ENCODE measurements around the gene HSF5. TPM values are rescaled to one million over a fixed set of nuclear protein-coding genes. Genes with fewer than 3 reads are reported as not detected.

Gene HSF5
- total and polyA plus RNA-seq, 4 donors = 0.09 to 0.17 TPM; not detected in 2

DNA sequence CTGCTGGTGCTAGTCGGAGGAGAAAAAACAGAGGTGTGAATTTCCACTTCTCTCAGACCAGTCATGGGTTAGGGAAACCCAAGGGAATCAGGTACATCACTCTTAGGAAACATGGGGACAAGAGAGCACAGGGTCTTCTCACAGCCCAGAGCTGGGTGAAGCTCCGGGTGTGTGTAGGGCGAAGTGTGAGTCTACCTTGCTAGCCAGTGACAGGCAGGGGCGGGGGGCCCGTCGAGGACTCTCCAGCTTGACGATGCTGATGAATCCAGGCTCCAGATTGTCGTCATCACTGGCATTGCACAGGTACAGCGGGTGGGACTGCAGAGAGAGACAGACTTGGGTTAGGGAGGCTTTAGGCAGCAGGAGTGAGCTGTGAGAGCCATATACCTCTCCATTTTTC, 117.5 kb downstream of the HSF5 start (continued):
- TF ChIP-seq, protein P1, sequence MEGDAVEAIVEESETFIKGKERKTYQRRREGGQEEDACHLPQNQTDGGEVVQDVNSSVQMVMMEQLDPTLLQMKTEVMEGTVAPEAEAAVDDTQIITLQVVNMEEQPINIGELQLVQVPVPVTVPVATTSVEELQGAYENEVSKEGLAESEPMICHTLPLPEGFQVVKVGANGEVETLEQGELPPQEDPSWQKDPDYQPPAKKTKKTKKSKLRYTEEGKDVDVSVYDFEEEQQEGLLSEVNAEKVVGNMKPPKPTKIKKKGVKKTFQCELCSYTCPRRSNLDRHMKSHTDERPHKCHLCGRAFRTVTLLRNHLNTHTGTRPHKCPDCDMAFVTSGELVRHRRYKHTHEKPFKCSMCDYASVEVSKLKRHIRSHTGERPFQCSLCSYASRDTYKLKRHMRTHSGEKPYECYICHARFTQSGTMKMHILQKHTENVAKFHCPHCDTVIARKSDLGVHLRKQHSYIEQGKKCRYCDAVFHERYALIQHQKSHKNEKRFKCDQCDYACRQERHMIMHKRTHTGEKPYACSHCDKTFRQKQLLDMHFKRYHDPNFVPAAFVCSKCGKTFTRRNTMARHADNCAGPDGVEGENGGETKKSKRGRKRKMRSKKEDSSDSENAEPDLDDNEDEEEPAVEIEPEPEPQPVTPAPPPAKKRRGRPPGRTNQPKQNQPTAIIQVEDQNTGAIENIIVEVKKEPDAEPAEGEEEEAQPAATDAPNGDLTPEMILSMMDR (IDR thresholded peaks at IDR 0.05; ENCODE audit: low read depth, low read length, missing input control) = no peak
- no peak for TF ChIP-seq RXRA (IDR thresholded peaks at IDR 0.05)
- no peak for TF ChIP-seq FOXA2 (IDR thresholded peaks at IDR 0.05)
- no peak for TF ChIP-seq YY1 (IDR thresholded peaks at IDR 0.05)

DNA sequence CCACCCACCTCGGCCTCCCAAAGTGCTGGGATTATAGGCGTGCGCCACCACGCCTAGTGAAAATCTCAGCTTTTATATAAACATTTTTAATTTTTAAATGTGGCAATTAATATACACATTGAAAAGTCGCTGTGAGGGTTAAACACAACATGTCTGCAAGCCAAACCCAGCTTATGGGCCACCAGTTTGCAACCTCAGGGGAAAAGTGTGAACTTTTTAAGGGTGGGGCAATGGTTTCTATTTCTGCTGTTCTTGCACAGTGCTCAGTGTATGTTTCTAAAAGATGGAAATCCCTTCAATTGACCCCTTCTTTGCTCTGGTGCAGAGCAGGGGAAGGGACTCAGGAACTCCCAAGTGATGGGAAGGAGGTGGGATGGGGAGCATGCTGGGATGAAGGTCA, 117.9 kb downstream of the HSF5 start:
- 86% methylated on average over 5 of the region's 5 CpGs for WGBS
- Histone ChIP-seq H3K9me3 (ENCODE audit: control insufficient read depth in 4 of 4, low read length in 3 of 4) (no peaks in the 10 kb centered on the region), H3K27ac (ENCODE audit: low read depth in 1 of 2, low read length in 2 of 2) (no peak overlapping the region), H3K4me1 (ENCODE audit: control insufficient read depth in 4 of 4, insufficient read depth in 4 of 4, low read length in 3 of 4) (peaks cover 7 to 48% (median 32%) of the 10 kb centered on the region in 4 donors), H3K36me3 (ENCODE audit: control insufficient read depth in 4 of 4, insufficient read depth in 3 of 4, low read depth in 1 of 4, low read length in 3 of 4) (no peaks in the 10 kb centered on the region), H3K27me3 (ENCODE audit: control insufficient read depth in 4 of 4, insufficient read depth in 4 of 4, low read length in 3 of 4) (no peaks in the 10 kb centered on the region), H3K4me3 (ENCODE audit: low read depth in 1 of 3, low read length in 3 of 3) (no peak overlapping the region), H3K9ac (ENCODE audit: low read depth in 1 of 2, low read length in 2 of 2) (no peak overlapping the region)
- no peak for TF ChIP-seq HNF4A (conservative IDR thresholded peaks at IDR 0.05)
- TF ChIP-seq, protein P2, sequence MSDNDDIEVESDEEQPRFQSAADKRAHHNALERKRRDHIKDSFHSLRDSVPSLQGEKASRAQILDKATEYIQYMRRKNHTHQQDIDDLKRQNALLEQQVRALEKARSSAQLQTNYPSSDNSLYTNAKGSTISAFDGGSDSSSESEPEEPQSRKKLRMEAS (IDR thresholded peaks at IDR 0.05) = no peak
- no peak for TF ChIP-seq TAF1 (conservative IDR thresholded peaks at IDR 0.05)
- no peak for TF ChIP-seq JUND (IDR thresholded peaks at IDR 0.05)
- no peak for TF ChIP-seq FOXA1 (IDR thresholded peaks at IDR 0.05)
- no peak for TF ChIP-seq EGR1 (IDR thresholded peaks at IDR 0.05; ENCODE audit: low read depth in 2 of 2)
- TF ChIP-seq YY1 (IDR thresholded peaks at IDR 0.05) = no peak
- no peak for TF ChIP-seq SP1 (IDR thresholded peaks at IDR 0.05)
- TF ChIP-seq NR2F2 (IDR thresholded peaks at IDR 0.05) = no peak
- TF ChIP-seq FOXA2 (IDR thresholded peaks at IDR 0.05) = no peak
- no peak for TF ChIP-seq GABPA (IDR thresholded peaks at IDR 0.05 in 1 of 2, conservative IDR thresholded peaks at IDR 0.05 in 1 of 2)
- no peak for DNase-seq (ENCODE audit: low spot score)

Other genes starting within 250 kb of the HSF5 start
- gene LPO, start 249.8 kb downstream of the HSF5 start, total RNA-seq = not detected
- gene LPO, start 249.8 kb downstream of the HSF5 start, polyA plus RNA-seq = not detected
- 100 to 1,000 TPM in 1 of 2 donors, under 1 TPM in 1; 0.17 to 221 TPM for gene MPO, start 207.5 kb downstream of the HSF5 start, total RNA-seq
- gene MPO, start 207.5 kb downstream of the HSF5 start, polyA plus RNA-seq = under 1 TPM; 0.14 to 0.87 TPM
- 1 to 10 TPM; 2.0 to 4.6 TPM for gene TSPOAP1, start 159.6 kb downstream of the HSF5 start, total RNA-seq
- 1 to 10 TPM; 1.5 to 3.1 TPM for gene TSPOAP1, start 159.6 kb downstream of the HSF5 start, polyA plus RNA-seq
- 10 to 100 TPM; 23.3 to 48.1 TPM for gene SUPT4H1, start 136.2 kb downstream of the HSF5 start, total RNA-seq
- gene SUPT4H1, start 136.2 kb downstream of the HSF5 start, polyA plus RNA-seq = 10 to 100 TPM; 32.8 to 59.1 TPM
- 1 to 10 TPM; 4.5 to 8.4 TPM for gene RNF43, start 70.9 kb downstream of the HSF5 start, total RNA-seq
- gene RNF43, start 70.9 kb downstream of the HSF5 start, polyA plus RNA-seq = 1 to 10 TPM; 4.1 to 5.8 TPM
- 10 to 100 TPM; 39.8 to 70.1 TPM for gene MTMR4, start 26.2 kb upstream of the HSF5 start, total RNA-seq
- gene MTMR4, start 26.2 kb upstream of the HSF5 start, polyA plus RNA-seq = 10 to 100 TPM; 17.2 to 20.0 TPM
- gene TEX14, start 203.6 kb upstream of the HSF5 start, total RNA-seq = under 1 TPM; 0.14 to 0.17 TPM
- under 1 TPM; 0.01 to 0.13 TPM for gene TEX14, start 203.6 kb upstream of the HSF5 start, polyA plus RNA-seq
- 10 to 100 TPM in 1 of 2 donors, 1 to 10 TPM in 1; 8.8 to 22.2 TPM for gene RAD51C, start 204.2 kb upstream of the HSF5 start, total RNA-seq
- 10 to 100 TPM in 1 of 2 donors, 1 to 10 TPM in 1; 6.9 to 16.2 TPM for gene RAD51C, start 204.2 kb upstream of the HSF5 start, polyA plus RNA-seq

All from liver (tissue), 9 donors.